OCI-LY7 (cell line): Measurements from ENCODE around the gene CHRNB4.

Experiments used
- CTCF ChIP-seq: fragments of 200-600 bp; sonication (generic); conservative IDR thresholded peaks from 2 replicates; pipeline ENCODE4 v1.5.1; 2014; ENCODE audit warnings: mild to moderate bottlenecking, antibody characterized with exemption, low read length, moderate library complexity, mixed read lengths
- EZH2phosphoT487 ChIP-seq: fragments of 200-600 bp; sonication (generic); IDR thresholded peaks from 2 replicates; pipeline ENCODE4 v1.6.1; 2018; ENCODE audit warnings: low read depth, borderline replicate concordance, mild to moderate bottlenecking, mixed run types, antibody characterized with exemption, low read length, moderate library complexity, mixed read lengths

- no peak for TF ChIP-seq CTCF
- no peak for TF ChIP-seq EZH2phosphoT487
Measured at GRCh38 chr15:78604420-78604819, 36.6 kb downstream of the CHRNB4 start.
